ENCODE data around the gene NAV2. TPM values are rescaled to one million over a fixed set of nuclear protein-coding genes. Genes with fewer than 3 reads are reported as not detected.

Gene NAV2
- total RNA-seq, 1 experiment from 2014 or later = 2.1 TPM

DNA sequence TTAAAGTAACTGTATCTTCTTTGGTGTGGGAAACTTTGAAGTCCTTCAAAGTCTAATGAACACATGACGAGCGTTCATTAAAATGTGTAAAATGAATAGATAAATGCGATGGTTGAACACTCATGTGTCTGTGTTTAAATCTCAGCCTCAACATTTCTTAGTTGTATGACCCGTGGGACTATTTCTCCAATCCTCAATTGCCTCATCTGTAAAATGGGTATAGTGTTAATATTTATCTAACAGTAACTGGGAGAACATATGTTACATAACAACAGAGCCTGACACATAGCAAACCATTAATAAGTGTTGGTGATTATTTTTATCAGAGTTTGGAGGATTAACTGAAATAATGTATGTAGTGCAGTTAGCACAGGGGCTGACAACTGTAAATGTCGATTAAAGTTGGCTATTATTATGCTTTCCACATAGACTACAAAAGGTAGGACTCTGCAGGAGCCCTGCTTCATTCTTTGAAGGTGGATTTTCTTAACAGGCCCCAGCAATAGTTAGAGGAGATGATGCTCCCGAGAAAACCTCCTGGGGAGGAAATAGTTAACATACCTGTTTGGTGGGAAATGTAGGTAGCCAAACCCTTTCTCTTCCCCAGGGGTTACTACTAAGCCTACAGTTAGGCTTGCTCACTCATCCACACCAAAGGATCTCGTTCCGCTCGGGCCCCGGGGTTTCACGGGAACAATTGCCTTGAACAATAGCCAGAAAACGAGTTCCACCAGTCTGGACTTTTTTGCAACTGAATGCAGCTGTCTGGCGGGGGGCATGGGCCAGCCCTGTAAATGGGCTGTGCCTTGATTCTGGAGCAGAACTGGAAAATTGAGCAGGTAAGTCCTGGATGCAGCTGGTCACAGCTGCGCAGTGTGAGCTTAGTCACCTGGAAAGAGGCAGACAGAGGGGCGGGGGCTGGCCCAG is 314.3 kb downstream of the NAV2 start:
- no peak for ATAC-seq
- no TSS peak for BruUV-seq (replicated peaks)
- Histone ChIP-seq H3K27me3 (ENCODE audit: insufficient read depth, low read length) (peaks cover 60% of the 10 kb centered on the region), H3K9me2 (ENCODE audit: insufficient read depth) (no peaks in the 10 kb centered on the region), H3K27ac (ENCODE audit: low read depth, low read length) (no peak overlapping the region), H3K79me2 (ENCODE audit: insufficient read depth, low read length) (no peaks in the 10 kb centered on the region), H3K9ac (ENCODE audit: low read length) (no peak overlapping the region), H3K4me3 (replicated peaks in 1 of 2; ENCODE audit: low read depth in 1 of 2, low read length in 2 of 2) (no peak overlapping the region), H2AFZ (ENCODE audit: low read depth, low read length, poor library complexity, severe bottlenecking) (no peak overlapping the region), H3K9me3 (ENCODE audit: control insufficient read depth in 1 of 2, insufficient read depth in 1 of 2, low read depth in 1 of 2, low read length in 2 of 2) (no peaks in the 10 kb centered on the region), H4K20me1 (ENCODE audit: insufficient read depth) (no peaks in the 10 kb centered on the region), H3K4me2 (ENCODE audit: low read length) (no peak overlapping the region), H3K36me3 (ENCODE audit: control insufficient read depth in 1 of 2, insufficient read depth in 2 of 2, low read length in 2 of 2) (no peaks in the 10 kb centered on the region), H3K4me1 (ENCODE audit: control insufficient read depth in 1 of 2, insufficient read depth in 2 of 2, low read length in 2 of 2) (no peaks in the 10 kb centered on the region)
- ChIA-PET POLR2A (no interaction called here), CTCF (no interaction called here), RAD21 (ENCODE audit: low non-redundant PET in 1 of 2, low total read pairs in 2 of 2, uncharacterized antibody in 2 of 2, unreplicated experiment in 2 of 2) (no interaction called here)
- TF ChIP-seq RAD21 (IDR thresholded peaks at IDR 0.05; ENCODE audit: low read depth) = no peak
- TF ChIP-seq, protein P1, sequence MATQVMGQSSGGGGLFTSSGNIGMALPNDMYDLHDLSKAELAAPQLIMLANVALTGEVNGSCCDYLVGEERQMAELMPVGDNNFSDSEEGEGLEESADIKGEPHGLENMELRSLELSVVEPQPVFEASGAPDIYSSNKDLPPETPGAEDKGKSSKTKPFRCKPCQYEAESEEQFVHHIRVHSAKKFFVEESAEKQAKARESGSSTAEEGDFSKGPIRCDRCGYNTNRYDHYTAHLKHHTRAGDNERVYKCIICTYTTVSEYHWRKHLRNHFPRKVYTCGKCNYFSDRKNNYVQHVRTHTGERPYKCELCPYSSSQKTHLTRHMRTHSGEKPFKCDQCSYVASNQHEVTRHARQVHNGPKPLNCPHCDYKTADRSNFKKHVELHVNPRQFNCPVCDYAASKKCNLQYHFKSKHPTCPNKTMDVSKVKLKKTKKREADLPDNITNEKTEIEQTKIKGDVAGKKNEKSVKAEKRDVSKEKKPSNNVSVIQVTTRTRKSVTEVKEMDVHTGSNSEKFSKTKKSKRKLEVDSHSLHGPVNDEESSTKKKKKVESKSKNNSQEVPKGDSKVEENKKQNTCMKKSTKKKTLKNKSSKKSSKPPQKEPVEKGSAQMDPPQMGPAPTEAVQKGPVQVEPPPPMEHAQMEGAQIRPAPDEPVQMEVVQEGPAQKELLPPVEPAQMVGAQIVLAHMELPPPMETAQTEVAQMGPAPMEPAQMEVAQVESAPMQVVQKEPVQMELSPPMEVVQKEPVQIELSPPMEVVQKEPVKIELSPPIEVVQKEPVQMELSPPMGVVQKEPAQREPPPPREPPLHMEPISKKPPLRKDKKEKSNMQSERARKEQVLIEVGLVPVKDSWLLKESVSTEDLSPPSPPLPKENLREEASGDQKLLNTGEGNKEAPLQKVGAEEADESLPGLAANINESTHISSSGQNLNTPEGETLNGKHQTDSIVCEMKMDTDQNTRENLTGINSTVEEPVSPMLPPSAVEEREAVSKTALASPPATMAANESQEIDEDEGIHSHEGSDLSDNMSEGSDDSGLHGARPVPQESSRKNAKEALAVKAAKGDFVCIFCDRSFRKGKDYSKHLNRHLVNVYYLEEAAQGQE (IDR thresholded peaks at IDR 0.05; ENCODE audit: low read depth) = no peak
- DNase-seq (ENCODE audit: low read depth, low spot score) = no peak
- intact Hi-C loops (cut with micrococcal nuclease) = no loop called here

DNA sequence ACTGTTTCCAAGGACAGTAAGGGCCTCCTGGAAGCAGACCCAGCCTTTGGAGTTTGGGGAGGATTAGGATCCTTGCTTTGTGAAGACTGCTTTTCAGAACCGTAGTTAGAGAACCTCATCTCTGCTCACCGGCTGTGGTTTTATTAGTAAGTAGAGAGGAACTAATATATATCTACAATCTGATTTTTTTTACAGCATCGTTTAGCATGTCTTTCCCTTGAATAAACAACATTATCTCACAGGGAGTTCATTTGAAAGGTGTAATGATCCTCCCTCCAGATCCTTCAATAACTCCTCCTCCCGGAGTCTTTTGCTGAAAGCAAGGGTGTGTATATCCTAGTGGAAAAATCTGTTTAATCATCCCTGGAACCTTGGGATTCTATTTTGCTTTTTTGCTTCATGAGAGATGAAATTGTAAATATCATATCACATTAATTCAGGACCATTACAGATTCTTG is 314.9 kb downstream of the NAV2 start:
- Histone ChIP-seq H3K79me2 (ENCODE audit: insufficient read depth, low read length) (no peaks in the 10 kb centered on the region), H2AFZ (ENCODE audit: low read depth, low read length, poor library complexity, severe bottlenecking) (no peak overlapping the region), H3K36me3 (ENCODE audit: control insufficient read depth in 1 of 2, insufficient read depth in 2 of 2, low read length in 2 of 2) (no peaks in the 10 kb centered on the region), H4K20me1 (ENCODE audit: insufficient read depth) (no peaks in the 10 kb centered on the region), H3K4me1 (ENCODE audit: control insufficient read depth in 1 of 2, insufficient read depth in 2 of 2, low read length in 2 of 2) (no peaks in the 10 kb centered on the region), H3K27ac (ENCODE audit: low read depth, low read length) (no peak overlapping the region), H3K9me3 (ENCODE audit: control insufficient read depth in 1 of 2, insufficient read depth in 1 of 2, low read depth in 1 of 2, low read length in 2 of 2) (no peaks in the 10 kb centered on the region), H3K4me2 (ENCODE audit: low read length) (no peak overlapping the region), H3K9ac (ENCODE audit: low read length) (no peak overlapping the region), H3K9me2 (ENCODE audit: insufficient read depth) (no peaks in the 10 kb centered on the region), H3K27me3 (ENCODE audit: insufficient read depth, low read length) (peaks cover 63% of the 10 kb centered on the region), H3K4me3 (replicated peaks in 1 of 2; ENCODE audit: low read depth in 1 of 2, low read length in 2 of 2) (no peak overlapping the region)
- no TSS peak for BruUV-seq (replicated peaks)
- ChIA-PET POLR2A (no interaction called here), CTCF (no interaction called here), RAD21 (ENCODE audit: low non-redundant PET in 1 of 2, low total read pairs in 2 of 2, uncharacterized antibody in 2 of 2, unreplicated experiment in 2 of 2) (no interaction called here)
- intact Hi-C loops (cut with micrococcal nuclease) = no loop called here
- no peak for ATAC-seq
- DNase-seq (ENCODE audit: low read depth, low spot score) = no peak
- TF ChIP-seq, protein P1 (IDR thresholded peaks at IDR 0.05; ENCODE audit: low read depth) = no peak
- TF ChIP-seq ELF1 (IDR thresholded peaks at IDR 0.05; ENCODE audit: borderline replicate concordance, low read depth) (no peak), EGR1 (IDR thresholded peaks at IDR 0.05; ENCODE audit: low read depth) (no peak), JUND (IDR thresholded peaks at IDR 0.05) (no peak), RAD21 (IDR thresholded peaks at IDR 0.05; ENCODE audit: low read depth) (no peak), TCF7L2 (IDR thresholded peaks at IDR 0.05; ENCODE audit: borderline replicate concordance, extremely low read depth, insufficient read depth, insufficient read length) (no peak), MAX (IDR thresholded peaks at IDR 0.05) (no peak), SP1 (IDR thresholded peaks at IDR 0.05; ENCODE audit: low read depth) (no peak), YY1 (IDR thresholded peaks at IDR 0.05; ENCODE audit: extremely low read depth, insufficient replicate concordance, low read depth, low read length) (no peak), ZNF274 (IDR thresholded peaks at IDR 0.05; ENCODE audit: low read depth, low read length) (no peak), POLR2A (IDR thresholded peaks at IDR 0.05; ENCODE audit: borderline replicate concordance, extremely low read depth, insufficient read depth, insufficient read length) (no peak), SIN3A (IDR thresholded peaks at IDR 0.05; ENCODE audit: low read depth) (no peak)

All from HCT116 (cell line).